ENCODE data around the gene NUP37.

DNA sequence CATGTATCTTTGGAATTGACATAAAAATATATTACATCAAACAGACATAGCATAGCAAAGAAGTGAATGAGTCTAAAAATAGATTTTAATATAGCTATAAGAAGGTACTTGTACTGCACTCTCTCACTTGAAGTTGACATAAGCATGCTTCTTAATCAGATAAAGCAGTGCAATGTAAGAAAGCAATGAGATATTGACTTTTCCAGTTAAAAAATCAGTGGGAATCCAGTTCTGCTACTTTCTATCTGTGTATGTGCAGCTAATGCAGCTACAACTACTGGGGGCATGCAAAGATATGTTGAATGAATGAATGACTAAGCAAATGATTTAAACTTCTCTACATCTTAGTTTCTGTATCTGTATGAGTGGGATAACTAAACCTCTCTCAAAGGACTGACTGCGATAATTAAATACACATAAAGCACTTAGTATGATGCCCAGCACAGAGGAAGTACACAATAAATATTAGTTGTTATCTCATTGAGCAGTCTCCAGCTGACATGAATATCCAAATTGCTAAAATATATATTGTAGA is 68.4 kb downstream of the NUP37 start:
- TF ChIP-seq POLR2AphosphoS5 (IDR thresholded peaks at IDR 0.05; ENCODE audit: low read depth), result no peak
- no peak for TF ChIP-seq CTCF (conservative IDR thresholded peaks at IDR 0.05; ENCODE audit: low read depth in 2 of 2)
- TF ChIP-seq EZH2 (IDR thresholded peaks at IDR 0.05; ENCODE audit: low read depth, unreplicated experiment), result no peak
- TF ChIP-seq JUNB (IDR thresholded peaks at IDR 0.05; ENCODE audit: unreplicated experiment), result no peak
- no peak for TF ChIP-seq EZH2phosphoT487 (IDR thresholded peaks at IDR 0.05; ENCODE audit: unreplicated experiment)
